Measurements from ENCODE around the gene PTCD2.

- TF ChIP-seq POLR2AphosphoS5 (IDR thresholded peaks at IDR 0.05; ENCODE audit: low read depth, low read length) (no peak), FOXP2 (optimal IDR thresholded peaks at IDR 0.05; ENCODE audit: borderline replicate concordance, extremely low read depth, extremely low read length, insufficient read depth) (no peak), TAF1 (IDR thresholded peaks at IDR 0.05; ENCODE audit: borderline replicate concordance, insufficient read depth, low read length) (no peak), REST (IDR thresholded peaks at IDR 0.05; ENCODE audit: insufficient read depth in 1 of 2, low read depth in 2 of 2, low read length in 2 of 2) (no peak), SIN3A (IDR thresholded peaks at IDR 0.05; ENCODE audit: borderline replicate concordance, insufficient read depth, low read length) (no peak)
Measured at GRCh38 chr5:72330712-72331111, 10.5 kb downstream of the PTCD2 start.
